ENCODE measurements around the gene ADGRL4.

DNA sequence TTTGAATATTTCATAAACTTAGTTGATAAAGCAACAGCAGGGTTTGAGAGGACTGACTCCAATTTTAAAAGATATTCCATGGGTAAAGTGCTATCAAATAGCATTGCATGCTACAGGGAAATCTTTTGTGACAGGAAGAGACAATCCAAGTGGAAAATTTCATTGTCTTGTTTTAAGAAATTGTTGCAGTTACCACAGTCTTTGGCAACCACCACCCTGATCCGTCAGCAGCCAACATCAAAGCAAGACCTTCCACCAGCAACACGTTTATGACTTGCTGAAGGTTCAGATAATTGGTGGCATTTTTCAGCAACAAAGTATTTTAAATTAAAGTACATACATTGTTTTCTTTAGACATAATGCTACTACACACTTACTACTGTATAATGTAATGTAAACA is 47.8 kb downstream of the ADGRL4 start:
- TF ChIP-seq, protein P1, sequence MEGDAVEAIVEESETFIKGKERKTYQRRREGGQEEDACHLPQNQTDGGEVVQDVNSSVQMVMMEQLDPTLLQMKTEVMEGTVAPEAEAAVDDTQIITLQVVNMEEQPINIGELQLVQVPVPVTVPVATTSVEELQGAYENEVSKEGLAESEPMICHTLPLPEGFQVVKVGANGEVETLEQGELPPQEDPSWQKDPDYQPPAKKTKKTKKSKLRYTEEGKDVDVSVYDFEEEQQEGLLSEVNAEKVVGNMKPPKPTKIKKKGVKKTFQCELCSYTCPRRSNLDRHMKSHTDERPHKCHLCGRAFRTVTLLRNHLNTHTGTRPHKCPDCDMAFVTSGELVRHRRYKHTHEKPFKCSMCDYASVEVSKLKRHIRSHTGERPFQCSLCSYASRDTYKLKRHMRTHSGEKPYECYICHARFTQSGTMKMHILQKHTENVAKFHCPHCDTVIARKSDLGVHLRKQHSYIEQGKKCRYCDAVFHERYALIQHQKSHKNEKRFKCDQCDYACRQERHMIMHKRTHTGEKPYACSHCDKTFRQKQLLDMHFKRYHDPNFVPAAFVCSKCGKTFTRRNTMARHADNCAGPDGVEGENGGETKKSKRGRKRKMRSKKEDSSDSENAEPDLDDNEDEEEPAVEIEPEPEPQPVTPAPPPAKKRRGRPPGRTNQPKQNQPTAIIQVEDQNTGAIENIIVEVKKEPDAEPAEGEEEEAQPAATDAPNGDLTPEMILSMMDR (IDR thresholded peaks at IDR 0.05) = no peak
- TF ChIP-seq EZH2 (IDR thresholded peaks at IDR 0.05) (no peak), EZH2phosphoT487 (IDR thresholded peaks at IDR 0.05) (no peak)

Measured in neural progenitor cell (in vitro differentiated cells).